NCI-H1436 treated with DMSO at 0.1 percent for 48 hours (cell line): Measurements from ENCODE around the gene TRPM1.

Experiments used
- DNase-seq: peaks from one replicate; lab custom pipeline; 2025; lab: John Stamatoyannopoulos, UW

TRPM1 gene

GRCh38 chr15:31082771-31083369 lies 18.7 kb downstream of the TRPM1 start:
- DNase-seq, result no peak

DNA sequence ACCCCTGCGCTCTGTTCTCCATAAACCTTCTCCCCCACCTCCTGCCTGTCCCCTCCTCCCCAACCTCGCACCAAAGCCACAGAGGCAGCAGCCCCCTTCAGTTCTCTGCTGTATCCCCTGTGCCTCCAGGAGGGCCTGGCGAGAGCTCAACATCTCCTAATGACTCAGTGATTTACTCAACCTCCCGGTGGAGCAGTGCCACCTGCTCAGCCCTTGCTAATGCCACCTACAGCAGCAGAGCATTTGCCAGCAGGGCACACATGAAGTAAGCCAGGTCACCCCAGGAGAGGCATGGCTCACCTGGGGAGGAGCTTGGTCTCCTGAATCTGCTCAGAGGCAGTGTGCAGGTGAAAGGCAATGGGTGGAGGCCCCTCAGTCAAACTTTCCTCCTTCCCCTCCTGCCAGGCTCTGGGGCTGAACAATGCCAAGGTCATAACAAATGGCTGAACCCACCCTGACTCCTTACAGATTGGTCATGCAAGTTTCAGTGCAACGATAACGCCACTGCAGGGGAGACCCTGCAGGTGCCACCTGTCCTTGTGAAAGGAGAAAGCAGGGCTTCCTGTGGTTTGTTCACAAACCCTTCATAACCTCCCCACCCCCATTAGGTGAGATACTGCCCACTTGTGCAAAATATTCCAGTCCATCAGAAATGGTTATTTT lies 19.8 kb downstream of the TRPM1 start:
- DNase-seq, result no peak

GRCh38 chr15:31081056-31081455 lies 20.5 kb downstream of the TRPM1 start:
- DNase-seq, result no peak

DNA sequence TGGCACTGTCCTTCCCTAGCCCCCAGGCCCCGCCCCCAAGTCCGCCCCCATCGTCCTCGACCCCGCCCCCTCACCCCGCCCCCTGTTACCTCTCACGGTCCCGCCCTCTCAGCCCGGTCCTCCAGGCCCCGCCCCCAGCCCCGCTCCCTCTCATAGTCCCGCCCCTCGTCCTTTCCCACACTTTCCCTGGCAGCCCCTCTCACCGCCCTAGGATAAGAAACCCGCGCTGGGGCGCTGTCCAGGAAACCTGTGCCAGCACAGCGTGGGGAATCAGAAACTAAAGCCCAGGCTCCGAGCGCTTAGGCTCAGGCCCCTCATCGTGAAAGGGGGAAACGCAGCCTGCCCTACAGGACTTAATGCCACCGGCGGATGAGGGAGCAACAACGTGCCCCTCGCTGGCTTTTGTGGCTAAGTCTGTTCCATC lies 20.9 kb downstream of the TRPM1 start:
- no peak for DNase-seq

DNA sequence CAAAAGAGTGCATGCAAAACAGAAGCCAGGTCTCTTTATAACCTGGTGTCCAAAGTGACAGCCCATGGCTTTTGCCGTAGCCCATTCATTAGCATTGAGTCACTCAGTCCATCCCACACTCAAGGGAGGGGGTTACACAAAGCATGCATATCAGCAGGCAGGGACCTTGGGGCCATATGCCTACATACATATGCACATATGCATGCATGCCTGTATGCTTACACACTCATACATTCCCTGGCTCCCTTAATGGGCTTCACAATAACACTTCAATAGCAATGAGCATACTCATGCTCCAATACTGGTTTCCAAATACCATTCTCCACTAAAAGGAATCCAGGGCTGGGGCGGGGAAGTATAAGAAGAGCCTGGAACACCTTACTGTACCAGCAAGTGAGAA lies 22.0 kb downstream of the TRPM1 start:
- no peak for DNase-seq

DNA sequence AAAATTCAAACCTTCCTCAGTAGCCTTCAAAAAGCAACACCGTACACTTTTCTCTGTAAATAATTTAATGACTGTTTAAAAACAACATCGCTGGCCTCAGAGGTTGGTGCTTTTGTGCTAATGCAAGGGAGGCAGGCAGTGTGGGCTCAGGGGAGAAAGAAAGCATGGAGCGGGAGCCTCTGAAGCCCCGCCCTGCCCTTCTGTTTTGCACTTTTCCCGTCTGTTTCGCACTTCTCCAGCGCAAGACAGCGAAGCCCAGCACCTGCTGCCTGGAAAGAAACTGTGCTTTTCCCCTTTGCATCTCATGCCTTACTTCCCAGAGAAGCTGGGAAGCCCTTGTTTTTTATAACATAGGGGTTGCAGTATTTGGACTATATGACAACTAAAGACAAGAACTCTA lies 23.1 kb downstream of the TRPM1 start:
- no peak for DNase-seq

DNA sequence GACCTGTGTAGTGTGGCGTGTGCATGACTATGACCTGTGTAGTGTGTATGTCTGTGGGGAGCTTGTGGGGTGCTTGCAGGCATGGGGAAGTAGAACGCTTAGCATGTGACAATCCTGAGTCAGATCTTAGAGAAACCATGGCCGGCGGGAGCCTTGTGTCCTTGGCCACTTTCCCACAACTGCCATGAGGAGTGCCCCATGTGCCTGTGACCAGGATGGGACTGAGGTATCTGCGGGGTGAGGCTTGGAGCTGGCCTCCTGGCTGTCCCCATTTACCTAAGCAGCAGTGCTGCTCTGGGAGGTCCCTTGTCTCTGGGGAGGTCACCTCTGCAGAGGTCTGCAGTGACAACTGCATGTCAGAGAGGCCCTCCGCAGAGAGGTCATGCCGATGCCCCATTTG lies 23.6 kb downstream of the TRPM1 start:
- no peak for DNase-seq

DNA sequence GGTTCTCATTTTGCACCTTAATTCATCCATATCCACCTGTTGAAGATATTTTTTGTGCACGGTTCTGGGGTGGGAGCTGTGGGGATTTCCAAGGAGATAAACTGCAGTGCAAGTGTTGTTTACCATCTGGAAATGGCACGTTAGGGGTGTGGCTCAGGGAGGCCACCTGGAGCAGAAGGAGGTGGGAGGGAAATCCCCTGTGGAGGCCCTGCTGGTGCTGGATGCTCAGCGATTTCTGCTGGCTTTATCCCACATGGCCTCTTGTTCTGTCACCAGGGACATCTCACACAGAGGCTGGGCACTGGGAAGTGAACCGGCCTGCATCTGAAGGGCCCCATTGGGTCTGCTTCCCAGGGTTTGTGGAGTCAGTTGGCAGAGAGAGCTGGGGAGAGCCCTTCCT lies 24.3 kb downstream of the TRPM1 start:
- DNase-seq, result no peak

DNA sequence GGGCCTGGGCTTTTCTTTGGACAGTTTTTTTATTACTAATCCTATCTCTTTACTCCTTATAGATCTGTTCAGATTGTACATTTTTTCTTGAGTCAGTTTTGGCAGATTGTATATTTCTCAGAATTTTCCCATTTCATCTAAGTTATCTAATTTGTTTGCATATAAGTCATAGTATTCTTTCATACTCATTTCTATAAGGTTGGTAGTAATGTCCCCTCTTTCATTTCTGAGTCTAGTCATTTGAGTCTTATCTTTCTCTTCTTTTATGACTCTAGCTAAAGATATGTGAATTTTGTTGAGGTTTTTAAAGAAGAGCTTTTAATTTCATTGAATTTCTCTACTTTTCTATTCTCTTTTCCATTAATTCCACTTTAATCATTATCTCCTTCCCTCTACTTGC lies 27.2 kb downstream of the TRPM1 start:
- no peak for DNase-seq

- DNase-seq, result no peak
Measured at GRCh38 chr15:31070867-31071266, 30.7 kb downstream of the TRPM1 start.

DNA sequence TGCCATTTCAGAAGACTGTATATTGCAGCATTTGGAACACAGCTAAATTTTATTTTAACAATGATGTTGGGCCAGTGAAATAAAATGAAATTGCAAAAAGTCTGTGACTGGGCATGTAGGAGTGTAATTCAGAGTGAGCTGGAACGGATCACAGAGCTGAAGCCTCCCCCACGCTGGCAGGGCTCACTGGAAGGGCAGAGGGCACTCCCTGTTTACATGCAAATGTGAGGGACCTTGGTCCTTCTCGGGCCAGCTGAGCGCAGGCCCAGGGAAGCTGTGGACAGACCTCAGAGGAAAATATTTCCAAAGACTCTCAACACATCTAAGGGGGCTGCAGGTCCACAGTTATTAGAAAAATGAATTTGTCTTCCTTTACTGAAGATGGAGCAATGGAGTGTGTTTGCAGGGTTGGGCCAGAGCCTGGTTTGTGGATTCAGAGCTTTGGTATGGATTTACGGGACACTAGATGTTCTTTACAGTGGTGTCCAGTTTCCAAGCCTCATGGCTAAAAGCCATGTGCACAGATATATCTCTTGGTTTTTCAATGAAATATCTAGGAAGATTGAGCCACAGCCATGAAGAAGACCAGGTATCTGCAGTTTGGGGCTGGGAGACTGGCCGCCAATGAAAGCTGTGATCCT lies 32.0 kb downstream of the TRPM1 start:
- DNase-seq, result no peak

DNA sequence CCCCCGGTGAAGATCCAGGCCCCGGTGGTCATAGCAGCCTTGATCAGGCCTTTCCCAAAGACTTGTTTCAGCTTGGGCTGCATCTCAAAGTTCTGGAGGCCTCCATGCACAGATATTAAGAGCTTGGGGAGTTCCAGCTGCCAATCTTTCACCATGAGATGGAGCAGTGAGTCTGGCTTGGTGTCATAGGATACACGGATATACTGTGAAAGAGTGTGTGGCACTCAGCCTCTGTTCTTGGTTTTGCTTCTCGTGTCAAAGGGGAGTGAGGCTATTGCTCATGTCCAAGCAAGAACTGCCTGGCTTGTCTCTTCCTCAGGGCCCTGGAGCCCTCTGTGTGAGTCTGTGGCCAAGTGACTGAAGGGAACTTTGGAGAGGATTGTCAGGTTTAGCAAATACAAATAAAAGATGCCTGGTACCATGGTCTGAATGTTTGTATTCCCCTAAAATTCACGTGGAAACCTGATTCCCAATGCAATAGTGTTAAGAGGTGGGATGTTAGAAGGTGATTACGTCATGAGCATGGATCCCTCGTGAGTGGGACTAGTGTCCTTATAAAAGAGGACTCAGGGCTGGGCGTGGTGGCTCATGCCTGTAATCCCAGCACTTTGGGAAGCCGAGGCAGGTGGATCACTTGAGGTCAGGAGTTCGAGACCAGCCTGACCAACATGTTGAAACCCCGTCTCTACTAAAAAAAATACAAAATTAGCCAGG lies 33.5 kb downstream of the TRPM1 start:
- DNase-seq, result no peak

DNA sequence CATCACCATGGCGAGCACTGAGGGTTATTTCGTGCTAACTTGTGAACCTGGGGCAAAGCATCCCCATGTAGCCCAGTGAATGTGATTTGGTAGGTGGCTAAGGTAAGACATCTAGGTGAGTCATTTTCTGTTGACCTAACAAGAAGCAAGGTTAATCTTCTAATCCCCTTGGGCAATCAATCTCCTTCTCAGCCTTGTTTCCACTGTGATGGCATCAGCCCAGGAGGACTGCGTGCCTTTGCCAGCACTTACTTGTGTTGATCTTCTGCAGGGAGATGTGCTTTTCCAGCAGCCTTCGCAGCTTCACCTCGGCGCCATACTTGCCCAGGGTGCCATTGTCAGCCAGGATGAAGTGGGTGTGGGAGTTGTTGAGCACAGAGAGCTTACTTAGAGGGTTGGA lies 35.7 kb downstream of the TRPM1 start:
- DNase-seq, result no peak

DNA sequence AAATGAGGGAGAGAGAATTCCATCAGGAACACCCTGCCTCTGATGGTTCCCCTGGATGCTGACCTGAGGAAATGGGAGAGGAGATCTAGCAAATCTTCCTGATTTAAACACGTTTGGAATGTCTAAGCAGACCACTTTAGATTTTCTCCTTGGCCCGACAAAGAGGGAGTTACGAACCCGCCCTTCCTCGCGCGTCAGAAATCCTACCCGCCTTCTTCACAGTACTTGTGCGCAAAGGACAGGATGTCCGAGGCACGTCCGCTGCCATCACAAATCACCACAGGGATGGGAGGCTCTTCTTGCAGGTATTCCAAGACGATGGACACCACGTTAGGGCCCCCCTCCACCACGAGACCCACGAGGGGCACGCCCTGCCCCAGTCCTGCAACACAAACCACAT lies 38.6 kb downstream of the TRPM1 start:
- DNase-seq, result no peak

DNA sequence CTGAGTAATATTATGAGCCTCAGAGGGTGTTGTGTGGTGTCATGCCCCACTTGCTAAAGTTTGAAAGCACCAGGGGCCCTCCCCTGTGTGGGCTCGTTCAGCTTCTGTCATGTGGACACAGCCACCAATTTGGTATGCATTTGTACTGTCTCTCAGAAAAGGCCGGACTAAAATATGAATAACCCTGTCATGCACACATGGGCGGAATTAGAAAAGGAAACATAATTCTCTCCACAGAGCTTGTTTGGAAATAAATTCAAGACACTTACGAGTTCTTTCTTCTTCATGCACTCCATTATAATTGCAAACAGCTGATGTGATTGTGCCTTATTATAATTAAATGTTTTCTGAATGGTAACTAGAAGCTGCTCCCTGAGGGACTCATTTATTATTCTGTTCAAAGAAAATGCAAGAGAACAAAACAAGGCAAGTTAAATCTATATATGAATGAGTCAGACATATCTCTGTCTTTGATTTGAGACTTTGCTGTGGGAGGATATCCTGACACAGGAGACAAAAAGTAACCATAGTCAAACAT lies 39.1 kb downstream of the TRPM1 start:
- peak; percentile 21 for DNase-seq

DNA sequence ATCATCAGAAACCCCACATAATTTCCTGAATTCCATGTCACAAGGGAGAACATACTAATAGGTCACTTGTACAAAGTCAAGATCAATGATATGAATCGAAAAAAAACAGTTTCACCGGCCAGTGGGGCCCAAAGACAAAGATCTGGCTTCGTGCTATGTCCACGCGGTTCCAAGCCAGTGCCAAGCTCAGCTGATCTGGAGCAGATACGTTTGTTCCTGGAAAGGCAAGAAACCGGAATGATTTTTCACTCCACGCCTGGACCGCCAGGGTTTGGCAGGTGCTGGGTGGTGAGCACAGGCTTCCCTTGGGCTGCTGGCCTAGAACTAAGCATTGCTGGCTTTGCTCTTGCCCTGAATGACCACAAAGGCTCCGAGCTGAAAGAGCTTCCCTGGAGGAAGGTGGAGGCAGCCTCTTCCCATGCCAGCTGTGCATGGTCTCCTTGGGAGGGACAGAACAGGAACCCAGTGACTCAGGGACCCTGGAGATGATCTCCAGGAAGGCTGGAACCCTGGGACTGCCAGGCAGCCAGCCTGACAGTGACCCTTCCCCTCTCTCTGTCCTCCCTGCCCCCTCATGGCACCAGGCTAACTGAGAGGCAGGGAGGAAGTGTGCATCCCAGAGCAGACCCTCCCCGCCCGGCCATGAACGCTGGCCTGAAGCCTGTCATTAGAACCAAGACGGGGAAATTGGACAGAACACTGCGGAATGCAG lies 40.9 kb downstream of the TRPM1 start:
- DNase-seq, result no peak

GRCh38 chr15:31058236-31058962 lies 43.1 kb downstream of the TRPM1 start:
- DNase-seq, result no peak

- DNase-seq, result no peak
Measured at GRCh38 chr15:31051496-31052080, 49.9 kb downstream of the TRPM1 start.

GRCh38 chr15:31050953-31051352 lies 50.6 kb downstream of the TRPM1 start:
- no peak for DNase-seq

GRCh38 chr15:31049682-31050615 lies 51.6 kb downstream of the TRPM1 start:
- DNase-seq, result no peak
